Fibroblast of villous mesenchyme (primary cell): ENCODE measurements around the gene PDHA1. TPM values are rescaled to one million over a fixed set of nuclear protein-coding genes. Genes with fewer than 3 reads are reported as not detected.

Experiments used
- DNase-seq: peaks from one replicate; pipeline ENCODE4 v3.0.0-alpha.2; 2010; ENCODE audit warnings: low read depth
- H3K4me3 ChIP-seq: 2 replicates; pipeline ENCODE4 v1.5.1; 2011; ENCODE audit warnings: low read depth, mild to moderate bottlenecking, low read length
- total RNA-seq: library from RNA; depleted of rRNA; stranded (reverse); fragments of >200 nt; gene quantifications from 2 replicates; pipeline ENCODE4 v1.2.3, GENCODE V29; 2012
- TF ChIP-seq, protein P1 (sequence below): IDR thresholded peaks from 2 replicates; pipeline ENCODE4 v1.5.1; 2012; ENCODE audit warnings: low read depth, mild to moderate bottlenecking, low read length; ENCODE audit not compliant: insufficient read depth

Gene PDHA1
- total RNA-seq, 1 donor = 32.4 TPM

GRCh38 chrX:19358521-19358920 lies 14.8 kb downstream of the PDHA1 start:
- DNase-seq = no peak
- TF ChIP-seq, protein P1, sequence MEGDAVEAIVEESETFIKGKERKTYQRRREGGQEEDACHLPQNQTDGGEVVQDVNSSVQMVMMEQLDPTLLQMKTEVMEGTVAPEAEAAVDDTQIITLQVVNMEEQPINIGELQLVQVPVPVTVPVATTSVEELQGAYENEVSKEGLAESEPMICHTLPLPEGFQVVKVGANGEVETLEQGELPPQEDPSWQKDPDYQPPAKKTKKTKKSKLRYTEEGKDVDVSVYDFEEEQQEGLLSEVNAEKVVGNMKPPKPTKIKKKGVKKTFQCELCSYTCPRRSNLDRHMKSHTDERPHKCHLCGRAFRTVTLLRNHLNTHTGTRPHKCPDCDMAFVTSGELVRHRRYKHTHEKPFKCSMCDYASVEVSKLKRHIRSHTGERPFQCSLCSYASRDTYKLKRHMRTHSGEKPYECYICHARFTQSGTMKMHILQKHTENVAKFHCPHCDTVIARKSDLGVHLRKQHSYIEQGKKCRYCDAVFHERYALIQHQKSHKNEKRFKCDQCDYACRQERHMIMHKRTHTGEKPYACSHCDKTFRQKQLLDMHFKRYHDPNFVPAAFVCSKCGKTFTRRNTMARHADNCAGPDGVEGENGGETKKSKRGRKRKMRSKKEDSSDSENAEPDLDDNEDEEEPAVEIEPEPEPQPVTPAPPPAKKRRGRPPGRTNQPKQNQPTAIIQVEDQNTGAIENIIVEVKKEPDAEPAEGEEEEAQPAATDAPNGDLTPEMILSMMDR = no peak
- no peak overlapping the region for H3K4me3 ChIP-seq

GRCh38 chrX:19360903-19361302 lies 17.2 kb downstream of the PDHA1 start:
- DNase-seq = no peak
- H3K4me3 ChIP-seq = no peak overlapping the region
- TF ChIP-seq, protein P1 = no peak

DNA sequence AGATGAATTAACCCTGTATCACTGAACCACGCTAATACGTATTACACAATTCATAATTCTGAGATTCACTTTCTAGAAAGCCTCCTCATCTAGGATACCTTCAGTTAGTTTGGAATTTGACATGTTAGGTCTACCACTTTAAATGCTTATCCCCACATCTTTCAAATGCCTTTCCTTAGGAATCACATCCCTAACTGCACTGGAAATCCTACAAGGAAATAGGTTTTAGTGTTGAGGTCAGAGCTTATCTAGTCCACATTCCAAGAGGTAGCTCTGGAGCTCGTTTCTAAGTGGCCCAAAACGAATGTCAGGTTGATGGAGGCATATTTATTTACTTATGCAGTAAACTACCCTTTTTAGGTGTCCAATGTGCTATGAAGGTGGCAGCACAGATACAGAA lies 18.0 kb downstream of the PDHA1 start:
- H3K4me3 ChIP-seq = no peak overlapping the region
- TF ChIP-seq, protein P1 = no peak
- DNase-seq = no peak

DNA sequence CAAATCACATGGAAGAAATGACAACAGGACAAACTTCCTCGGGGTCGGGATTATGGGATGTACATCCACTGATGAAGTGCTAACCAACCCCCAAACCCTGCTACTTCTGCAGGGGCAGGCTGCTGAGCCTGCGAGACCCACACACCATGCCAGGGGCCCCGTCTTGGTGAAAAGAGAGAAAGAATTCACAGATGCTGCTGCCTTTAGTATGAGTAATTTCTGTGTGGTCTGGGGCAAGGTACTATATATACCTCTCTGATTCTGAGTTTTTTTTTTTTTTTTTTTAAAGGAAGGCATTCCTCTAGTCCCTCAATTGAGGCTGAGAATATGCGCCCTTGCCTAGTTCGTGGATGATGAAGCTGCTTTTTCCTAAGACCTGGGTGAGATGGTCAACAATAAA lies 24.8 kb downstream of the PDHA1 start:
- no peak overlapping the region for H3K4me3 ChIP-seq
- DNase-seq = no peak
- TF ChIP-seq, protein P1 = no peak

DNA sequence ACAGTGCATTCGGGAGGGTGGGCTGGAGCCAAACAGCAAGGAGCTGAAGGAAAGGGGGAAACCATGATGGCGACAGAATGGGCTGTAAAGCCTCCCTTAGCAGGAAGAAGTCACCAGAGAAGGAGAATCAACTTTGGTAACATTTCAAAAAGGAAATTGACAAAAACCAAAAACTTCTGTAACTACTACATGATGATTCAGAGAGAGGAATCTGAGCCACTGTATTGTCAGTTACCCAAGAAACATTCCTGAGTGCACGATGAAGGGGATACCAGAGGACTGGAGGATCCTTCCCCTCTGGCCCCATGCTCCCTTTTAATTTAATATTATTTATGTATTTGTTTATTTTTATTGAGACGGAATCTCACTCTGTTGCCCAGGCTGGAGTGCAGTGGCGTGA lies 26.3 kb downstream of the PDHA1 start:
- TF ChIP-seq, protein P1 = no peak
- no peak overlapping the region for H3K4me3 ChIP-seq
- no peak for DNase-seq

- peak overlapping the region; percentile 48 for H3K4me3 ChIP-seq
- TF ChIP-seq, protein P1 = peak; percentile 74
These were observed 28.4 kb downstream of the PDHA1 start for GRCh38 chrX:19372170-19372546.

GRCh38 chrX:19372547-19373331 lies 29.0 kb downstream of the PDHA1 start:
- peak overlapping the region; percentile 48 for H3K4me3 ChIP-seq
- DNase-seq = no peak
- TF ChIP-seq, protein P1 = no peak

More at GRCh38 chrX:19372170-19372546, 28.4 kb downstream of the PDHA1 start:
- peak; percentile 64 for DNase-seq
